Activated CD4-positive, CD25-positive, alpha-beta regulatory T cell treated with anti-CD3 and anti-CD28 coated beads, Interleukin-2, amount 50 U/mL, for 16 hours (primary cell): ENCODE results near the gene PSMG2.
"Not testable (repeated sequence)": the region's sequence is repeated elsewhere in the genome, so short reads cannot be mapped to it uniquely, and the experiment has no call there.

Experiments
- DNase-seq: peaks from one replicate; pipeline ENCODE4 v3.0.0-alpha.2; 2020; ENCODE audit warnings: low read depth, low spot score

Gene PSMG2

DNA sequence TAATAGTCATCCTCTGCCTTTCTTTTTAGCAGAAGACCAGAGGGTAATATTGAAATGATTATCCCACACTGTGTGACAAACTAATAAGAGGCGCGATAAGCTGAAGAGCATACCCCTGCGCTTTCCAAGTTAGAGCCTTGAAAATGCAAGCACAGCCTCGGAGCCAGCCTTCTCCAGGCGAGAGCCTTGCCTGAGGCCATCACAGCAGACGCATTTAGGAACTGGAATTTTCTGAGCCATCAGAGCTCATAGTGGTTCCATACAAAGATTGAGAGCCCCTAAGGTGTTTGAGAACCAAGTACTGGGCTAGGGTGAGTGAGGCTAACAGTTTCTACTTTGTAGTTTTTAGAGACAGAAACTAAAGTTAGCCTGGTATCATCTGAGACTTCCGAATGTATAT lies 19.9 kb downstream of the PSMG2 start:
- no peak for DNase-seq

DNA sequence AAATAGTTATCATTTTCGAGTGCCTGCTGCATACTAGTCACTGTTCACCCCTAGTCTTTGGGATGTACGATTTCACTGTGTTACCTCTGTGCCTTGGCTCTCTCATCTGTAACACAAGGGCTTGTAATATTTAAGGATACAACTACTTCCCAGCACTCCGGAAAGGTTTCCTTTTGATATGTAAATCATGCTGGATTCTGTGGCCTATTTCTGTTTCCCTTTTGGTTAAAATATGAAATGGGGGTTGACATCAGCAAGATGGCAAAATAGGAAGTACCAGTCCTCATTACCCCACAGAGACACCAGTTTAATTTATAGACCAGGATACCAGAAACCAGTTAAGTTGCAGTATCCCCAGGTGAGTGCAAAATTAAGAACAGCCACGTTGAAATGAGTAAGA lies 23.5 kb downstream of the PSMG2 start:
- DNase-seq = no peak

DNA sequence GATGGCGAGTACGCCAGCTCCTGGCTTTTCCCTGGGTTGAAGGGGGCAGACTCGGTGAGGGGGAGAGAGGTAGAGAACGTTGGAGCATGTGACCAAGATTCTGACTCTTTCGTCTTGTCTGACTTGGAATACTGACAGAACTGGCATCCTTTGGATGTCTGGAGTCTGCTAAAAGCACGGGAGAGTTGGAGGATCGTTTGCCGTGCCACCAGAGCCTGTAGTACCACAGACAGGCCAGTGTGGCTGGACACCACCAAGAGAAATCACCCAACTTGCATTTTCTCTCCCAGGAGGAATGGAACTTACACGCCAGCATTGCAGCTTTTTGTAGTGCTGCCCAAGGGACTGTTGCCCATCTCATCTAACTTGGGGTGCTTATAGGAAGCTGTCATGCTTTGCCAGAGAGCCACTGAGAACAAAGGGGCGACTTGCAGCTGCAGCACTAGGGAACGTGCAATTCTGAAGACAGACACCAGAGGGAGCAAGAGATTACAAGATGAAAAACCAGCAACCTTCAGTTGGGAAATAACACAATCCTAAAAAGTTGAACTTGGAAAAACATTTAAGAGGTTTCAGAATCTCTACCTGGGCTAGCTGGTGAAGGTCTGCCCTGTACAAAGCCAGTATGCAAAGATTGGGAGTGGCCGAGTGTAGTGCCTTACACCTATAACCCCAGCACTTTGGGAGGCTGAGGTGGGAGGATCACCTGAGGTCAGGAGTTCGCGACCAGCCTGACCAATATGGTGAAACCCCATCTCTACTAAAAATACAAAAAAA lies 24.1 kb downstream of the PSMG2 start:
- DNase-seq = peak; percentile 24

DNA sequence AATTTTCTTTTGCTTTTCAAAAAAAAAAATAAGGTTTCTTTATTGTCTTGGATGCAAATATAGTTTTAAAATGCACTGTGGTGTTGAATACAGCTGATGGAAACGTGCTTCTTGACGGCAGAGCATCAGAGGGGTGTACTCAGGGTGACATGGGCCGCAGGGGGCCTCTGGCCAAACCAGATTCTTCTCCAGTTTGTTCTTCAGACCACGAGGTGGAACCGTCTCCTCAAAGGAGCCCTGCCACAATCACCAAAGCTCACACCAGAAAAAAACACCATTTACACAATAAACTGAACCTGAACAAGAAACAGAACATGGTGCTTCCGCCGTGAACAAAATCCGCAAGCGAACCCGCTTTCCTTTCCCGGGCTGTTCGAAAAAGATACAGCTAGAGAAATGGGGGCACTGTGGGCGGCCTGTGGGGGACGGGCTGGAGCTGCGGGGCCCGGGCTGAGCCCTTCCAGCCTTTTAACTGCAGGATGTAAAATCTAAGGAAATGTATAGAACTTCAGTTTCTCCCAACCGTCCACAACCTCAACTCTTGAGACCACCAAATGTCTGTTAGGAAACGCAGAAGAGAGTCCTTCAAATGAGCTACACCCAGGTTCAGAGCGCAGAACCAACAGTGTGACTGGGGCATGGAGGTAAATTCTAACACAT lies 34.5 kb downstream of the PSMG2 start:
- no peak for DNase-seq

DNA sequence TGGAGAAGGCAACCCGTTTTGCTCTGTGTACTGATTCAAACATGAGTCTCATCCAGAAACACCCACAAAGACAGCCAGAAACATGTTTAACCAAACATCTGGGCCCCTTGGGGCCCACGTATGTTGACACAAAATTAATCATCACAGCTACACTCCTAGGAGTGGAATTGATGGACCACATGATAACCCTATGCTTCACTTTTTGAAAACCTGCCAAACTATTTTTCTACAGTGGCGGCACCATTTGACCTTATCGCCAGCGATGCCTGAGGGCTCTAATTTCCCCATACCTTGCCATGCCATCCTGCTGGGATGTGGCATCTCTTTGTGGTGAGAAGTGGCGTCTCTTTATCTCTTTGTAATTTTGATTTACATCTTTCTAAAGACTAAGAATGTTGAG lies 38.5 kb downstream of the PSMG2 start:
- DNase-seq = no peak

DNA sequence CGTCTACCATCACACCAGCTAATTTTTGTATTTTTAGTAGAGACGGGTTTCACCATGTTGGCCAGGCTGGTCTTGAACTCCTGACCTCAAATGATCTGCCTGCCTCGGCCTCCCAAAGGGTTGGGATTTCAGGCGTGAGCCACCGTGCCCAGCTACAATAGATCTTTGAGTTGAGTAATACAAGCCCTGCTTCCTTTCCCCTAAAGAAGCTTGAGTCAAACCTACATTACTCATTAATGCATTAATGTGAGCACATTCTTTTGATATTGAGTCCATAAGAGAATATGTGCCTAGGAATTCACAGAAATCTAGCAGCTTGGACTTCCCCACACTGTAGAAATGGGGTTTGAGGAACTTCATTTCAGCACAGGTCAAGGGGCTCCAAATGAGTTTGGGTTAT lies 39.6 kb downstream of the PSMG2 start:
- DNase-seq = no peak

DNA sequence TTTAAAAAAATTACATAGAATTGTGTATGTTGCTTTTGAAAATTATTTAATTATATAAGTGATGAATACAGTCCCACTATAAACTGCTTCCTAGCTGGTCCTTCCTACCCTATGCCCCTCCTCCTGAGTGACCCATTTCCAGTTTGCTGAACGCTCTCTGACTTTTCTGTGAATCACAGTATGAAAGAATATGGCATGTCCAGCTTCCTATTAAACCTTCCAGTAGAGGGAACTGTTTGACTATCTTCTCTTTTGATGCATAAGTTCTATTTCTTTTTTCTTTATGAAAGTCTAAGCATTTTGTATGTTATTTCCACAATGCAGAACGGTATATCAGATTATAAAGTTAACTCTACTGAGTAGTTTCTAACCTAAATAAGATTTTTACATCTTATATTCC lies 41.3 kb downstream of the PSMG2 start:
- DNase-seq = no peak

DNA sequence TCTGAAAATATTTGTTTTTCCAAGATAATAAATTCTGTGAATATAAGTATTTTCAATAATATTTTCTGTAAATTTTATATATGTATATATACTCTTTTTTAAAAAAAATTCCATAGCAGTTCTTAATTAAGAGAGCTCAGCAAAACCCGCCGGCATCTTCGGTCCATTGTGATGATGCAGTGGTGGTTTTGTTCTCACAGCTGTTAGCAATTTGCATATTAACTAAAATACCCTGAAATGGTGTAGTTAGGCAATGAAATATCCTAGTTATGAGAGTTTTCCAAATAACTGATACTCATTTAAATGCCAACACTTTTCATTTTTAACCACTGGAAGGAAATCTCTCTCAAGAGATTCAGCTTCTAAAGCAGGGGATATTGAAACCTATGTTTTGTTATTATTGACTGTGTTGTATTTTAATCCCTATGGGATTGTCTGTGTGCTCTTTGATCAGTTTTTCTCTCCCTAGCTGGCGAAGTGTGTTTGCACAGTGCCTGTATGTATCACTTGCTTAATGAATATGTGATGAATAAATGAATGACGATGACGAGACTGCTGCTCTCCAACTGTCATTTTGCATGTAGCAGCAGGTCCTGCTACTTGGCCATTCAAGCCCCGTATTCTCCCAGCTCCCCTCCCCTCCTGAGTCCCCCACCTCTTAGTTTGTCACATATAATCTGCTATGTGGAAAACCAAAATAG lies 42.4 kb downstream of the PSMG2 start:
- DNase-seq = no peak

DNA sequence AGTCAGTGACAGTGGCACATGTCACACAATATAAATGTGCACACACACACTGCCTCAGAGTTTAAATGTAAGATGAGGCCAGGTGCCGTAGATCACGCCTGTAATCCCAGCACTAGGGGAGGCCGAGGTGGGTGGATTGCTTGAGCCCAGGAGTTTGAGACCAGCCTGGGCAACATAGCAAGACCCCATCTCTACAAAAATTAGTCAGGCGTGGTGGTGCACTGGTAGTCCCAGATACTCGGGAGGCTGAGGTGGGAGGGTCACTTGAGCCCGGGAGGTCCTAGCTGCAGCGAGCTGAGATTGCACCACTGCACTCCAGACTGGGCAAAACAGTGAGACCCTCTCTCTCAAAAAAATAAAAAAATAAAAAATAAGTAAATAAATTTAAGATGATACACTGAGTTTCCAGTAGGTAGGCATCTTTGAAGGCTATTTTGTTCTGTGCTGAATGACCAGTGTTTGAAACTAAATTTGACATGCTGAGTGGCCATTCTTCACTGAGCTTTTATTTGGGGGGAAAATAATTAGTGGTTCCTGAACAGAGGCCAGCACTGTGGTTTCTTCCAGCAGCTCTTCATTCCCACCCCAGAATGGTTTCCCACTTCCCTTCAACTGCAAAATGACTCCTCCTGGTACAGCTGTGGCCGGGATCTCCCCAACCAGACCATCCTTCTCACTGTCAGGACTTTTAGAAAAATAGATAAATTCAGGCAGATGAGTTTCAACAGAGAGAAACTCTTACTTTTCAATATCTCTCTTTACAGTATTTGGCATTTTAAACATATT lies 44.9 kb downstream of the PSMG2 start:
- no peak for DNase-seq

DNA sequence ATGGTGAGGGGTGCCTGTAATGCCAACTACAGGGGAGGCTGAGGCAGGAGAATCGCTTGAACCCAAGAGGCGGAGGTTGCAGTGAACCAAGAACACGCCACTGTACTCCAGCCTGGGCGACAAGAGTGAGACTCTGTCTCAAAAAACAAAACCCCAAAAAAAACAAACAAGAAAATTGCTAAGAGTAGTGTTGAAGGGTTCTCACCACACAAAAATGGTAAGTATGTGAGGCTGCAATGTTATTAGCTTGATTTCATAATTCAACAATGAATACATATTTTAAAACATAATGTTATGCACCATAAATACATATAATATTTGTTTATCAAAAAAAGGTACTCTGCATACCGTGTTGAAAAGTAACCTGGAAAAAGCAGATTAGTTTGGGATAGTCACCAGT lies 45.8 kb downstream of the PSMG2 start:
- no peak for DNase-seq

DNA sequence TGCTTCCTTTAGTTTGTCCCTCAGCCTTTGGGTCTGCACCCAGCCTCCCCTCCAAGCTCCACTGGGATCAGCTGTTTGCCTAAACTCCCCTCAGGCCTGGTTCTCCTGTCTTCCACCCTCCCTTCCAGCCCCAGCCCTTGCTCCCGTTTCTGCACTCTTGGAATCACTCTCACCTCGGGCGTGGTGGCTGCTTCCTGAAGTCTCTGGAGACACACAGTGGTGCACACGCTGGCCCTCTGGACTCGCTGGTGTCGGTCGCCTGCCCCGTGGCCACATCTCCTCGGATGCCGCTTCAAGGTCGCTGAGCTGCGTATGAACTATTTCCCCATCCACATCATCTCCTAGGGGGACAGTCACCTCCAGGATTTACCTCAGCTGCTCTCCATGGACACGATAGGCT lies 46.3 kb downstream of the PSMG2 start:
- DNase-seq = no peak

DNA sequence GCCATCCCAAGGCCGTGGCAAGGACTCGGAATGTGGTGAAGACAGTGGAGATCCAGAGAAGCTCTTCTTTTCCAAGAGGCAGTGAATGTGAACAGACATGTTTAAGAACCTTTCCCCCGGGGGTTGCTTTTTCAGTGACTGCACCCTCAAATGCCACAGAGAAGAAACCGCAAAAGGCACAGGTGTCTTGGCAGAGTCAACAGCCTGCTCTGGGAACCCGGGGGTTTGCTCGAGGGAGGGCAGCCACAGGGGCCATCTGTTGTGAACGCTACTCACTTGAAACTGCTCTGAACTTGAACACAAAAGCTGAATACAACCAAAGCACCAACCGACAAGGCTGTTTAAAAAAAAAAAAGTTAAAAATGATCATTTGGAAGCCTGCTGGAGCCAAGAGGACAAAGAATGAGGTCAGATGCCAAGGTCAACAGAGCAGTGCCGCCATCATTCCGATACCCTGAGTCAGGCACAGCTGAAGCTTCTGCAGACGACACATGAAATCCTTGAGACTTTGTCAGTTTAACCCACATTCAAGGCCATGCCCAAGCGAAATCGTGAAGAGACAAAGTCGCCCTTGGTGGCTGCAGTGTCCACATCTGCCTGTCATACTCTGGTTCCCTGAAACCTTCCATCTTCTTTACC lies 47.4 kb downstream of the PSMG2 start:
- DNase-seq = no peak

DNA sequence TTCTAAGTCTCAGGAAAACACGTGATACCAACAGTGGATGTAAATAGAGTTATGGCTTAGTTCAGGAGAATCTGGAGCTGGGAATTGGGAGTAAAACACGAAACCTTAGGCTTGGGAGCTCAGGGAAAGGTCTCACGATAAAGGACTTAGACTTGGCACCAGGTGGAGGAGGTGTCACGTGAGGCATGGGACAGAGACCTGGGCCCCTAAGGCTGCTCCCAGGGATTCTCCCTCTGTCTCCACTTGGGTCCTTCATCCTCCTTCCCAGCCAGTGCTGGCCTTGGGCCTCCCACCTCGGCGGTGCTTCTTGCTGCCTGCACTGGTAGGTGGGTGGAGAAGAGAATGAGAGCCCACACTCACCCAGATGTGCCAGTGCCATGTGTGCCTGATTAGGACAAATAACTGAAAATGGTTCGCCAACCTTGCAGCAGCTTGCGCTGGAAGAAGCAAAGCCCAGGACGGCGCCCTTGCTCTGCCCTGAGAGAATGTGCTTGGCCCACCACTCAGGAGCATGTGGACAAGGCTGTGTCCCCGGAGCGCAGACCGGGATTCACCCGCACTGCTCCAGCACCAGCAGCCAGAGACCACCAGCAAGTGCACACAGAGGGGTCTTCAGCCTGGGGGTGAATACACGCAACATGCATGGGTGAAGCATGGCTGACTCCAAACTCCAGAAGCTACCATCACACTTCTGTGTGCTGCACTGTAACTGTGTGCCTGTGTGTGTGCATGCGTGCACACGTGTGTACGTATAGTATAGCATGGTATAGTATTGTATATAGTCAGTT lies 48.1 kb downstream of the PSMG2 start:
- DNase-seq = no peak

DNA sequence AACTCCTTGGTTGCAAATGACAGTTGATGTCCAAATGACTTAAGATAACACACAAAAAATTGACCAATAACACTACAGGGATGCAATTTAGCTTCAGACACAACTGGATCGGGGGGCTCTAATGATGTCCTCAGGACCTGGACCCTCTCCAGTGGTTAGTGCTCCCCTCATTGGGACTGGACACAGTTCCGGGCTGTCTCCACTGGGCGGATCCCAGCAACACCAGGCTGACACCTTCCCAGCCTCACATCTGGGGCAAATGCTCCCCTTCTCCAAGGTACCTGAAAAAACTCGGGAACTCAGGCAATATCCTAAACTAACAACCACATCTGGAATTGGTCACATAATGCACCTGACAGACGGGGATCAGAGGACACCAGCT lies 48.7 kb downstream of the PSMG2 start:
- no peak for DNase-seq

DNA sequence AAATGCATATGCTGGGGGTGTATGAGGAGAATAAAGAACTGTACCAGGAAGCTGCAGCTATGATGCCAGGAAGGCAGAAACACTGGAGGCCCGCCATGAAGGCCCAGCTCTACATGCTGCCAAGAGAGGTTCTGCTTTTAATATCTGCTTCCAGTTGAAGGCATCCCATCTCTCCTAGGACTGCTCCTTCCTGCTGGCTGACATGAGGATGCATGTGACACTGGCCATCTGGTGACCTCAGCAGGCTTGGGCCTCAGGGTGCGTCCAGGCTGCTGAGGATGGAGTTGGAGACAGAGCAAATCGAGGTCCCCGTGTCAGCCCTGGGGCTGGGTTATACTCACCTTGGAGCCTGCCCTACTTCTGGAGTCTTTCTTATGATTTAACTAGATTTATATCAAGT lies 49.0 kb downstream of the PSMG2 start:
- DNase-seq = no peak

DNA sequence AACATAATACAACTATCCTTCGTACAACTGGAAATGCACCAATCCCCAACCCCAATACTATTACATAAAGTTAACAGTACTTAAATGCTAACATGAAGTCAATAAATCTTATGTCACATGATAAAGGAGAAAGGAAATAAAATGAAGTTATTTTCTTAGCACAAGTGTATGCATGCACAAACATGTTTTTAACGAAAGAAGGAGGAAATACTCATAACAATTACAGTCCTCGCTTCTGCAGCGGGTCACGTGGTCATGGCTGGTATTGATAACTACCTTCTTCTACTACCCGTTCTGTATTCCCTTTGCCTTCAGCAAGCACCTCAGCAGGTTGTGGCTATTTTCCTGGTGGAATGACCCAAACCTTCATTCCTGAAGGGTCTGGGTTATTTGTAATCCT lies 51.7 kb downstream of the PSMG2 start:
- no peak for DNase-seq

DNA sequence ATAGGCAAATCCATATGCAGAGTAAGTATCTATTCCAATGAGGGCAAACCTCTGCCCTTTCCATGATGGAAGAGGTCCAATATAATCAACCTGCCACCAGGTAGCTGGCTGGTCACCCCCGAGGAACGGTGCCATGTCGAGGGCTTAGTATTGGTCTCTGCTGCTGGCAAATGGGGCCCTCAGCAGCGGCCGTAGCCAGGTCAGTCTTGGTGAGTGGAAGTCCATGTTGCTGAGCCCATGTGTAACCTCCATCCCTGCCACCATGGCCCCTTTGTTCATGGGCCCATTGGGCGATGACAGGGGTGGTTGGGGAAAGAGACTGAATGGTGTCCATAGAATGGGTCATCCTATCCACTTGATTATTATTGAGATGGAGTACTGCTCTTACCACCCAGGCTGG lies 52.8 kb downstream of the PSMG2 start:
- DNase-seq = not testable (repeated sequence)

DNA sequence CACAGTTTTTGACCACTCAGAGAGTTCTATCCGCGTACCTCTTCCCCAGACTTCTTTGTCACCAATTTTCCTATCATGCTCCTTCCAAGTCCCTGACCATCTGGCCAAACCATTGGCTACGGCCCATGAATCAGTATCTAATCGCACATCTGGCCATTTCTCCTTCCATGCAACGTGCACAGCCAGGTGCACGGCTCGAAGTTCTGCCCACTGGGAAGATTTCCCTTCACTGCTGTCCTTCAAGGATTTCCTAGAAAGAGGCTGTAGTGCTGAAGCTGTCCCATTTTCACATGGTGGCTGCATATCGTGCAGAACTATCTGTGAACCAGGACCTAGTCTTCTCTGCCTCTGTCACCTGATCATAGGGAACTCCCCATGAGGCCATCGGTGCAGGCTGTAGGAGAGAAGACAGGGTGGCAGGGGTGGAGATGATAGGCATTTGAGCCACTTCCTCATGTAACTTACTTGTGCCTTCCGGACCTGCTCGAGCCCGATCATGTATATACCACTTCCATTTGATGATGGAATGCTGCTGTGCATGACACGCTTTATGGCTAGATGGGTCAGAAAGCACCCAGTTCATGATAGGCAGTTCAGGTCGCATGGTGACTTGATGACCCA lies 53.9 kb downstream of the PSMG2 start:
- not testable (repeated sequence) for DNase-seq

DNA sequence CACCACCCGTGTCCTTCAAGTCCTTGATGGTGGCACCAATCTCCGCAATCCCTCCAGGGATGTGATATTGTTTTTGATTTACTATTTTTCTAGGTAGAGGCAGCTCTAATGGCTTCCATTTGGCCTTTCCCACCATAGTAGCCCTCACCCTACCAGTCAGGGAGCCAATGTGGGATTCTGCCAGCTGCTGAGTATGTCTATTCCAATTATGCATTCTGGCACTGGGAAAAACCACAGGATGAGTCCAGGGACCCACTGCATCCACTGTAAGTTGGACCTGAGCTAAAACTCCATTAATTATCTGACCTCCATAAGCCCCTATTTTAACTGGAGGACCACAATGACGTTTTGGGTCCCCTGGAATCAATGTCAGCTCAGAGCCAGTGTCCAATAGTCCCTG lies 55.7 kb downstream of the PSMG2 start:
- not testable (repeated sequence) for DNase-seq

DNA sequence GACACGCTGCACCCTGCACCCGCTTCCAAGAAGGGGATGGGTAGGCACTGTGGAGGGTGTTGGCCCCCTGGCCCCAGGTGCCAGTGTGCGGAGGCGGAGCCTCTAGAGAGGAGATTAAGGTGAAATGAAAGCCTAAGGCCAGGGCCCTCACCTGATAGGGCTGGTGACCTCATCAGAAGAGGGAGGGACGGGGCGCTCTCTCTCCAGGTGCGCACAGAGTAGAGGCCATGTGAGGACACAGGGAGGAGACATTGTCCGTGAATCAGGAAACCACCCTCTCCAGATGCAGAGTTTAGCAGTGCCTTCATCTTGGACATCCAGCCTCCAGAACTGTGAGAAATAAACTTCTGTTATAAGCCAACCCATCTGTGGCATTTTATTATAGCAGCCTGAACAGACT lies 62.3 kb downstream of the PSMG2 start:
- DNase-seq = no peak
